OCI-M2 (cell line): ENCODE data around the gene ROBO2.

Source experiments
- DNase-seq: peaks from one replicate; lab custom pipeline; 2025; ENCODE audit not compliant: unreplicated experiment; lab: John Stamatoyannopoulos, UW

ROBO2 gene

GRCh38 chr3:77052733-77053670 is 13.1 kb downstream of the ROBO2 start:
- DNase-seq: no peak

DNA sequence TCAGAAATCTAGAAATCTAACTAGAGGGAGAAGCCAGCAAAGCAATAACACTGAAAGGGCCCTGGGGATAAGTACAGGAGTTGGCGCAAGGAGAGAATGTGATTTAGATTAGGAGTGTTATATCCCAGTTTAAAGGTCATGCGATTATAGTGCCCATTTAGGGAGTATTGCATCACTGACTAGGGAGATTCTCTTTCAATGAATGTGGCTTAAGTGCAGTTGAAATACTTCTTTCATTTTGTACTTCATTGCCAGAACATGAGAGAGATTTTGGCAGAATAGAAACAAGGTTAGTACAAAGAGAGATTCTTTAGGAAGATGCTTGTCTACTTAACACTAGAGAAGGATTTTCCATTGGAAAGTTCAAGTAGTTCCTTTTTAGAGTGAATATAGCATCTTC is 13.9 kb downstream of the ROBO2 start:
- no peak for DNase-seq

- no peak for DNase-seq
Measured at GRCh38 chr3:77055841-77056341, 16.0 kb downstream of the ROBO2 start.

DNA sequence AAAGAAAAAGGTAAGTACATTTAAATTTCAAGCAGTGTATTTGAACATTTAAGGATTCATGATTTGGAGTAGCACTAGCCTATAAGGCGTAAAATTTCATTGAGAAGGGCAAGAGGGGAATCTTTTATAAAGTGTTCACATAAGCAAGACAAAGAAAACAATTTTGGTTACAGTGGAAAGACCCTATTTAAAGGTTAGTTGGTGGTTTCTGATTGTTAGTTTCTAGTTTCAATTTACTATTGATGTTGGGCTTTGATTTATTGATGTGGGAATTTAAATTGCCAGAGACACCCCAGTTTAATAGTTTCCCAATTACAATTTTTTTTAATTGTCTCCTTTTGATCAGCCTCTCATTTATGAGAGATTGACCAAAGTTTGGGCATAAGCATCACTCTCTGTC is 19.5 kb downstream of the ROBO2 start:
- DNase-seq: no peak

DNA sequence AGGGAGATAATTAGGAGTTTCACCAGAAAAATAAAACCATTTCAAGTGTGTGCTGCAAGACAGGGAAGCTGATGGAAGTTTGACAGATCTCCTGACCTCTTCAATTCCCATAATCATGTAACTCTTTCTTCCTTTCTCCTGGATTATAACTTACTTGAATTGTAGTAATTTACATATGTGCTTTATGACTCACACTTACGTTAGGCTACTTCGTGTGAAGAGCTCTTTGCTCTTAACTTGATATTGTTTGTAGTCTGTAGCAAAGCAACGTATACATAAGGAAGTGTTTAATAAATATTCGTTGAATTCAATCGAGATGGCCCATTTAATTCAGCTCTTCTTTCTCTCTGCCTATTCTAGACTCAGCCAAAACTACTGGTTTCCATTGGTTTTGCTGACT is 23.5 kb downstream of the ROBO2 start:
- DNase-seq: no peak

GRCh38 chr3:77065750-77066149 is 25.9 kb downstream of the ROBO2 start:
- DNase-seq: no peak

DNA sequence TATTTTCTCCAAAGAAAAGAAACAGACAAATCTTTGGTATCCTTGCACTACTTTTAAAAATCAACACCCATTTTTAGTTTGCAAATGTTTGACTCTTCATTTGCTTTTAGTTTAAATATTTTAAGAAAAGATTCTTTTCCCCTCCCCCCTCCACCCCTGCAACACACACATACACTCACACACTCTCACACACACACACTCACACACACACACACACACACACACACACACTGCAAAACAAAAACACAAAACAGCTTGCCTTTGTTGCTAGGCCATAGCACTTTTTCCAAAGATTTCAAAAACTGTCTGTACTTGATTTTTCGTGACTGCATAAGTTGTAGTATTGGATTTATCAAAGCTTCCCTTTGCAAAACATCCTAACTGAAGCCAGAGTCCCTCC is 26.9 kb downstream of the ROBO2 start:
- DNase-seq: no peak

- no peak for DNase-seq
Measured at GRCh38 chr3:77068808-77069207, 28.9 kb downstream of the ROBO2 start.

DNA sequence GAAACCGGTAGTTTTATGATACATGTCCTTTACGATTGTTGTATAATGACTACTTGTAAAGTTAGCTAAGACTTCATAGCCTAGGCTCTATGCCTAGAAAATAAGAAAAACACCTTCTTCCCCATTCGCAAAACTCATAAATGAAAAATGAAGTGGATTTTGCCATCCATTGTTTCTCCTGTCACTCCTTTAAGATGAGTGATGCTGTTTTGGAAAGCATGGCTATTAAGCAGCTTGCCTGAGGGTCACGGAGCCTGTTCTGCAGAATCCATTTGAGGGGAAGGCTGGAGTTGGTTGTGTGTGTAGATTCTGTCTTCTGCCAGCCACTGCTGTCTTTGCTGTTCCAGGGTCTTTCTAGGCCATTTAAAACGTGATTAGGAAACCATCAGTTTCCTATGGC is 31.5 kb downstream of the ROBO2 start:
- no peak for DNase-seq

- no peak for DNase-seq
Measured at GRCh38 chr3:77071809-77072208, 31.9 kb downstream of the ROBO2 start.

GRCh38 chr3:77072232-77072631 is 32.3 kb downstream of the ROBO2 start:
- no peak for DNase-seq

DNA sequence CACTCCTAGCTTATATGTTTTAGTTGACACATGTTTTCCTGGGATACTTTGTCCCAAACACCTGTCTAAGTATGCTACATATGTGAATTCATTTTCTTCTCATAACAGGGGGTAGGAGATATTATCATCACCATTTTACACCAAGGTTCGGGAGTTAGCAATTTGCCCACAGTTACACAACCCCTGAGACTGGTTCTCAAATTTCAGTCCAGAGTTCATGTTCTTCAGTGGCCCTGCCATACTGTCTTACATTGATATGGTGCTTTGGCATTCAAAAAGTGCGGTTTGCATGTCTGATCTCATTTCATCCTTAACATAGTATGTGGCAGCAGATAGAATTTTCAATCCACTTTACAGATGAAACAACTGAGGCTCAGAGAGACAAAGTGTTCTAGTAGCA is 38.4 kb downstream of the ROBO2 start:
- DNase-seq: no peak

- no peak for DNase-seq
Measured at GRCh38 chr3:77079988-77080610, 40.2 kb downstream of the ROBO2 start.

DNA sequence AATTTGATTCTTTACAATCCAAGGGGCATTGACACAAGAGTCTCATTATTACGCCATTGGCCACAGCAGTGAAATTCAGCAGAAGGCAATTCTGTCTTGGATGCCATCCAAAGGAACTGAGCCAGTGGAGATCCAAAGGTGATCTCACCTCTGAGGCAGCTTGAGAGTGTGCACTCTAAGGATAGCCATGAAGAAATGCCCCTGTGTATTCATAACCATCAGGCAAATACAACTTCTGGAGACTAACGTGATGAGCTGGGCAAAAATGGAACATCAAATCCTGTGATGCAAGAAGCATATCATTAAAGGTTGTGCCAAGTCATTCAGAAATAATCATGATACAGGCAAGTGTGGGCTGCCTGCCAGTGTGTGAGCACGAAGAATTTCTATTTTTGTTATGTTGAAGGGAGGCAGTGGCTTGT is 41.4 kb downstream of the ROBO2 start:
- DNase-seq: no peak

- no peak for DNase-seq
Measured at GRCh38 chr3:77084511-77084910, 44.6 kb downstream of the ROBO2 start.

- DNase-seq: no peak
Measured at GRCh38 chr3:77086408-77086807, 46.5 kb downstream of the ROBO2 start.

GRCh38 chr3:77091809-77092208 is 51.9 kb downstream of the ROBO2 start:
- DNase-seq: no peak

DNA sequence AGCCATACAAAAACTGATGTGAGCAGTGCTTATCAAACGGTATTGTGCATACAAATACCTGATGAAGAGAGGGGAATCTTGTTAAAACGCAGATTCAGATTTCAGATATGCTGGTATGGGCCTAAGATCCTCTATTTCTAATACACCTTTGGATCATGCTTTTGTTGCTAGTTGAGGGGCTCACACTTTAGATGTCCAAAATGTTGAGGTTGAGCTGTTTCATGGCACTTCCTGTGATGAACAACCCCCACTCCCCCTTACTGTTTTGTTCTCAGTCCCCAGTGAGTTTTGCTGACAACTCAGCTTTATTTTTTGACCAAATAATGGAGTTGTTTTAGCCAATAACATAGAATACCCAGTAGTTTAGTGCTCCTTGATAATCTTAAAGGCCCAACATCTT is 53.2 kb downstream of the ROBO2 start:
- no peak for DNase-seq

DNA sequence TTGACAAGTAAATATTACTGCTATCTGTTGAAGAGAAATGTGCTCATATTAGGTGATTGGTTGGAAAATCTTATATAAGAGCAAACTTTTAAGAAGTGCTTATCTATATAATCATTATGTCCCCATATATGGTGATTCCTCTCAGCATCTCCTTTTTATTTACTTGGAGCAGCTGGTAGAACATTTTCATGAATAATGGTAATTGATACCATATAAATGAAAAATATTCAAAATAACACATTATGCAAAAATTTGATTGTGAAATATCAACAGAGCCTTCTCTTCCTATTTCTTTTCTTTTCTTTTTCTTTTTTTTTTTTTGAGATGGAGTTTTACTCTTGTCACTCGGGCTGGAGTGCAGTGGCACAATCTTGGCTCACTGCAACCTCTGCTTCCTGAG is 56.2 kb downstream of the ROBO2 start:
- no peak for DNase-seq

DNA sequence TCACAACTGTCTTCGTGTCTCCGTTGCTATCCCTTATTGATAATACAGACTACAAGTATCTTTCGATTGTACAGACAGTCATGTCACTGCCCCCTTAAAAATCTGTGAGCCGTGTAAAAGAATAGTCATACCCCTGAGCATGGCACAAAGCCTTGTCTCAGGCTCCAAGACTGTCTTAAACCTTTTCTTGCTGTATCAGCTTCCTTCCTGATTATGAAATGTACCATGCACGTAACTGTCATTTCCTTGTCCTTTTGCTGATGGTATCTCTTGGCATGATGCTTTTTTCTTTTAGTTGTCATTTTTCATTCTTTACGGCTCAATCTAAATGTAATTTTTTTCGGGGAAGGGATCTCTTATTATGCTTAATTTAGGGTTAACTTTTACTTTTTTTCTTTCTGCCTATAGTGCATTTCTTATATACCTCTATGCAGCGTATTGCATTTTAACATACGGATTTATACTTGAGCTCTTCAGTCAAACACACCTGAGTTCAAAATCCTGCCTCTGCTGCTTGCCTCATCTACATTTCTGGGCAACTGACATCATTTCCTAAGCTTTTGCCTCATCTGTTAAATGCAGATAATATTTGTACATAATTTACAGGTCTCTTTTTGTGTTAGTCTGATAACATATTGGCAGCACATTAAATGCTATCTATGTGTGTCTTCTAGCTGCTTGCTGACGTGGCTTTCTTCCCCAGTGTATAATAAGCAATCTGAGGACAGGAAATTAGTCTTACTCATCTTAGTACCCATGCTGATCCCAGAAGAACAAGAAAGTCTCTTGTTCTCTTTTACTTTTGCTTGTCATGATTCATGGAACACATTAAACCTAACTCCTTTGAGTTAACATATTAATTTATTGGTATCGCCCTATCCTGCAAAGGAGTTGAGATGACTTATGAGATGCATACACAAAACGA is 57.3 kb downstream of the ROBO2 start:
- no peak for DNase-seq
